Measurements from ENCODE around the gene ARHGAP12.

ARHGAP12 gene

GRCh38 chr10:31832261-31832660 lies 96.4 kb downstream of the ARHGAP12 start:
- no peaks in the 10 kb centered on the region for H3K4me1 ChIP-seq (ENCODE audit: control insufficient read depth in 2 of 2, insufficient read depth in 2 of 2, low read length in 2 of 2)
- H3K4me3 ChIP-seq (ENCODE audit: low read length in 2 of 2): no peak overlapping the region
- no peaks in the 10 kb centered on the region for H3K9me3 ChIP-seq (ENCODE audit: control insufficient read depth in 2 of 2, low read length in 2 of 2)
- H3K27ac ChIP-seq (ENCODE audit: low read depth in 2 of 2, low read length in 2 of 2): no peak overlapping the region
- H3K27me3 ChIP-seq (ENCODE audit: control insufficient read depth in 2 of 2, insufficient read depth in 2 of 2, low read length in 2 of 2): no peaks in the 10 kb centered on the region
- H3K9ac ChIP-seq (ENCODE audit: low read depth in 1 of 2, low read length in 2 of 2): no peak overlapping the region
- H3K36me3 ChIP-seq (ENCODE audit: control insufficient read depth in 2 of 2, insufficient read depth in 2 of 2, low read length in 2 of 2): peaks cover 2% of the 10 kb centered on the region in 2 donors

DNA sequence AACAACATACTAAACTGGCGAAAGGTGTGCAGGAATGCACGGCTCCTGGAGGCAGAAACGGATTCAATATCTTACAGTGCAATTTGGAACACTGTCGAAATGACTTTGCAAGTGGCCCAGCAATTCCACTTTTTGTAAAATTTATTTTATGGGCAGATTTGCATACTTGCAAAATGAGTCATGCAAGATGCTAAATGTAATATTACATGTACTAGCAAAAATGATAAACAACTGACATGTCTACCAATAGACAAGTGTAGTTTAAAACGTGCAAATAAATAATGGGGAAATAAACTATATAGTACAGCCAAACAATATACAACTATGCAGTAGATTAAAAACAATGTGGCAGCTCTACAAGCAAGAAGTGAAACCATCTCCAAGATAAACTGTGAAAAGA lies 97.7 kb downstream of the ARHGAP12 start:
- Histone ChIP-seq H3K9ac (ENCODE audit: low read depth in 1 of 2, low read length in 2 of 2) (no peak overlapping the region), H3K36me3 (ENCODE audit: control insufficient read depth in 2 of 2, insufficient read depth in 2 of 2, low read length in 2 of 2) (peaks cover 0 to 2% of the 10 kb centered on the region in 2 donors)

GRCh38 chr10:31829776-31830175 lies 98.9 kb downstream of the ARHGAP12 start:
- H3K36me3 ChIP-seq (ENCODE audit: control insufficient read depth in 2 of 2, insufficient read depth in 2 of 2, low read length in 2 of 2): peaks cover 2 to 4% of the 10 kb centered on the region in 2 donors
- H3K4me1 ChIP-seq (ENCODE audit: control insufficient read depth in 2 of 2, insufficient read depth in 2 of 2, low read length in 2 of 2): no peaks in the 10 kb centered on the region
- H3K27ac ChIP-seq (ENCODE audit: low read depth in 2 of 2, low read length in 2 of 2): no peak overlapping the region
- H3K27me3 ChIP-seq (ENCODE audit: control insufficient read depth in 2 of 2, insufficient read depth in 2 of 2, low read length in 2 of 2): no peaks in the 10 kb centered on the region
- H3K9me3 ChIP-seq (ENCODE audit: control insufficient read depth in 2 of 2, low read length in 2 of 2): no peaks in the 10 kb centered on the region
- no peak overlapping the region for H3K4me3 ChIP-seq (ENCODE audit: low read length in 2 of 2)
- H3K9ac ChIP-seq (ENCODE audit: low read depth in 1 of 2, low read length in 2 of 2): no peak overlapping the region

More for the DNA sequence above, 97.7 kb downstream of the ARHGAP12 start:
- H3K27me3 ChIP-seq (ENCODE audit: control insufficient read depth in 2 of 2, insufficient read depth in 2 of 2, low read length in 2 of 2): no peaks in the 10 kb centered on the region
- H3K4me1 ChIP-seq (ENCODE audit: control insufficient read depth in 2 of 2, insufficient read depth in 2 of 2, low read length in 2 of 2): no peaks in the 10 kb centered on the region
- H3K27ac ChIP-seq (ENCODE audit: low read depth in 2 of 2, low read length in 2 of 2): no peak overlapping the region
- H3K9me3 ChIP-seq (ENCODE audit: control insufficient read depth in 2 of 2, low read length in 2 of 2): no peaks in the 10 kb centered on the region
- no peak overlapping the region for H3K4me3 ChIP-seq (ENCODE audit: low read length in 2 of 2)

DNA sequence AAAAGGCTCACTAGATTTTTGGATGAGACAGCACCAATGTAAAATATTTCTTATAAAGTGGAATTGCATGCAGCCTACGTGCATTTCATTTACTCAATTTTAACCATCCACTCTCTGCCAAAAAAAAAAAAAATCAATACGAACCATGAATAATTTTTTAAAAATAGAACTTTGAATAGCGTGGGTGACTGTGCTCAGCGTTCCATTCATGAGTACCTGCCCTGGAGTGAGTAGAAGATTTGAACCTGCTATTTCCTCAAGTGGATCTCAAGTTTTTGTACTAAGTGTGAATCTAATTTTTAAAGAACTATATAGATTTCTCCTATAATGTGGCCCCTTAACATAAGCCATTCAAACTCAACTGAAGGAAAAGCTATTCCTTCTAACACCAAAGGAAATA lies 105.3 kb downstream of the ARHGAP12 start:
- no peaks in the 10 kb centered on the region for H3K9me3 ChIP-seq (ENCODE audit: control insufficient read depth in 2 of 2, low read length in 2 of 2)
- no peak overlapping the region for H3K9ac ChIP-seq (ENCODE audit: low read depth in 1 of 2, low read length in 2 of 2)
- H3K36me3 ChIP-seq (ENCODE audit: control insufficient read depth in 2 of 2, insufficient read depth in 2 of 2, low read length in 2 of 2): peaks cover 6 to 12% of the 10 kb centered on the region in 2 donors
- no peak overlapping the region for H3K4me3 ChIP-seq (ENCODE audit: low read length in 2 of 2)
- H3K27ac ChIP-seq (ENCODE audit: low read depth in 2 of 2, low read length in 2 of 2): no peak overlapping the region
- no peaks in the 10 kb centered on the region for H3K27me3 ChIP-seq (ENCODE audit: control insufficient read depth in 2 of 2, insufficient read depth in 2 of 2, low read length in 2 of 2)
- peaks cover 0 to 4% of the 10 kb centered on the region in 2 donors for H3K4me1 ChIP-seq (ENCODE audit: control insufficient read depth in 2 of 2, insufficient read depth in 2 of 2, low read length in 2 of 2)

DNA sequence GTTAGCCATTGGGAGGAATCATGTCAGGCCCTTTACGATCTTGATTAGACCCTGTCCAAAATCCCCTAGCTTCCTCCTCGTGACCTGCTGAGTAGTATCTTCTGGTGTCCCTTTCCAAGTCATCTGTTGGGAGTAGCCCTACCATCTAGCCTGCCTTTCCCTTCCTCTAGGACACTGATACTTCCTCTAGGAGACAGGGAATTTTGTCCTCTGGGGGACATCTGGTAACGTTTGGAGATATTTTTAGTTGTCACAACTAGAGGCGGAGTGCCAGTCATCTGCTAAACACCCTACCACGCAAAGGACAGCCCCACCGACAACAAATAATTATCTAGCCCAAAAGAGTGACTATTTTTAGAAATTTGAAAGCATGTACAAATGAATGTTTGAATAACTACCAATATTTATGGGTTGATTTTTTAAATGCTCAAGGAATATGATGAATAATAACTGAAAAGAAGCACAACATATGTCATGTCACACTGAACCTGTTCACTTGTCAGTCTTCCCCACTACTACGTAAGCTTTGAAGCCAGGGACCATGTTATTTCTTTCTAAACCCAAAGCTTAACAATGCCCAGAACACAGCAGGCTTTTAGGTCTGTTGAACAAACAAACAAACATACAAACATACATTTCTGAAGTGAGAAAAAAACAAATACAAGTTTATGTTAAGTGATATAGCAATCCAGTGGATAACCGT lies 105.9 kb downstream of the ARHGAP12 start:
- Histone ChIP-seq H3K4me3 (ENCODE audit: low read length in 2 of 2) (no peak overlapping the region), H3K36me3 (ENCODE audit: control insufficient read depth in 2 of 2, insufficient read depth in 2 of 2, low read length in 2 of 2) (peaks cover 6 to 12% of the 10 kb centered on the region in 2 donors), H3K9ac (ENCODE audit: low read depth in 1 of 2, low read length in 2 of 2) (no peak overlapping the region), H3K9me3 (ENCODE audit: control insufficient read depth in 2 of 2, low read length in 2 of 2) (no peaks in the 10 kb centered on the region), H3K27me3 (ENCODE audit: control insufficient read depth in 2 of 2, insufficient read depth in 2 of 2, low read length in 2 of 2) (no peaks in the 10 kb centered on the region), H3K4me1 (ENCODE audit: control insufficient read depth in 2 of 2, insufficient read depth in 2 of 2, low read length in 2 of 2) (peaks cover 0 to 4% of the 10 kb centered on the region in 2 donors), H3K27ac (ENCODE audit: low read depth in 2 of 2, low read length in 2 of 2) (no peak overlapping the region)

DNA sequence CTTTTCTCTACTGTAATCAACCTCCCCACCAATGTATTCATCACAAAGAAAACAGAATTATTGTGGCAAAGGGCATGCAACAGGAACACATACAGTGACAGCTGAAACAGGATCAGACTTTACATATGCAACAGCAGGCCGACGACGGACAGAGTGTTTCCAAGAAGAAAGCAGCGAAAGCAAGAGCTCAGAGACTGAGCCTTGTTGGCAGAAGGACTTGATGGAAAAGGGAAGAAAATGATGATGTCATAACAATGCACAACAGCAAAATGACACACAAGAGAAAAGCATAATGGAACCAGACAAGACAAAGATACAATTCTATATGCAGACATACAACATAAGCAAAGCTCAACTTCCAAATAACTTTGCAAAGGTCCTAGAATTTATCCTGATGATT lies 106.5 kb downstream of the ARHGAP12 start:
- Histone ChIP-seq H3K27ac (ENCODE audit: low read depth in 2 of 2, low read length in 2 of 2) (no peak overlapping the region), H3K27me3 (ENCODE audit: control insufficient read depth in 2 of 2, insufficient read depth in 2 of 2, low read length in 2 of 2) (no peaks in the 10 kb centered on the region), H3K9me3 (ENCODE audit: control insufficient read depth in 2 of 2, low read length in 2 of 2) (no peaks in the 10 kb centered on the region), H3K36me3 (ENCODE audit: control insufficient read depth in 2 of 2, insufficient read depth in 2 of 2, low read length in 2 of 2) (peaks cover 6 to 12% of the 10 kb centered on the region in 2 donors), H3K4me3 (ENCODE audit: low read length in 2 of 2) (no peak overlapping the region), H3K4me1 (ENCODE audit: control insufficient read depth in 2 of 2, insufficient read depth in 2 of 2, low read length in 2 of 2) (peaks cover 0 to 4% of the 10 kb centered on the region in 2 donors), H3K9ac (ENCODE audit: low read depth in 1 of 2, low read length in 2 of 2) (no peak overlapping the region)

DNA sequence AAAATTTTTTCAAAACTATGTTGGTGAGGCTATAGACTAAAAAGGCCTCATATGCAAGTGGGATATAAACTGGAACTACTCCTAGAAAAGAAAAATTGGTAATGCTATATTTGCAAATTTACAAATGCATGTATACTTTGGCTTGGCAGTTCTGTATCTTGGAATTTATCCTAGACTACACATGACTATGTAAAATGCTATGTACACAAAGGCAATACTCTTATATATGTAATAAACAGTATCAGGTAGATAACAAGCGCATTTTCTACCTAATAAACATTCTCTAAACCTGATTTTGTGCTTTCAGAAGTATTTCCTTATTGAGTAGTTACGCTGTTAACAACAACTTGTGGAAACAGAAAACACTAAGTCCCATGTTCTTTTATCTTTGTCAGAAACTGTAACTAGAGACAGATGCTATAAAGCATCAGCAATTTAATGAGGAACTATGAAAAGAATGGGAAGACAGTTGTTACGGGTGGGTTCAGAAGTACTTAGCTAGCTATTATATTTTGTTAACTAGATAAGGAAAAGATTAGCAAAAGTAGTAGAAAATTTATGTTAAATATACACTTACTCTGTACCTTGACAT lies 107.8 kb downstream of the ARHGAP12 start:
- H3K4me1 ChIP-seq (ENCODE audit: control insufficient read depth in 2 of 2, insufficient read depth in 2 of 2, low read length in 2 of 2): peaks cover 0 to 4% of the 10 kb centered on the region in 2 donors
- no peaks in the 10 kb centered on the region for H3K27me3 ChIP-seq (ENCODE audit: control insufficient read depth in 2 of 2, insufficient read depth in 2 of 2, low read length in 2 of 2)
- H3K9me3 ChIP-seq (ENCODE audit: control insufficient read depth in 2 of 2, low read length in 2 of 2): no peaks in the 10 kb centered on the region
- H3K27ac ChIP-seq (ENCODE audit: low read depth in 2 of 2, low read length in 2 of 2): no peak overlapping the region
- peaks cover 6 to 12% of the 10 kb centered on the region in 2 donors for H3K36me3 ChIP-seq (ENCODE audit: control insufficient read depth in 2 of 2, insufficient read depth in 2 of 2, low read length in 2 of 2)
- H3K4me3 ChIP-seq (ENCODE audit: low read length in 2 of 2): no peak overlapping the region
- no peak overlapping the region for H3K9ac ChIP-seq (ENCODE audit: low read depth in 1 of 2, low read length in 2 of 2)

GRCh38 chr10:31820096-31820495 lies 108.5 kb downstream of the ARHGAP12 start:
- no peaks in the 10 kb centered on the region for H3K9me3 ChIP-seq (ENCODE audit: control insufficient read depth in 2 of 2, low read length in 2 of 2)
- H3K4me1 ChIP-seq (ENCODE audit: control insufficient read depth in 2 of 2, insufficient read depth in 2 of 2, low read length in 2 of 2): peaks cover 0 to 4% of the 10 kb centered on the region in 2 donors
- H3K9ac ChIP-seq (ENCODE audit: low read depth in 1 of 2, low read length in 2 of 2): no peak overlapping the region
- H3K36me3 ChIP-seq (ENCODE audit: control insufficient read depth in 2 of 2, insufficient read depth in 2 of 2, low read length in 2 of 2): peaks cover 6 to 12% of the 10 kb centered on the region in 2 donors
- H3K27me3 ChIP-seq (ENCODE audit: control insufficient read depth in 2 of 2, insufficient read depth in 2 of 2, low read length in 2 of 2): no peaks in the 10 kb centered on the region
- no peak overlapping the region for H3K4me3 ChIP-seq (ENCODE audit: low read length in 2 of 2)
- no peak overlapping the region for H3K27ac ChIP-seq (ENCODE audit: low read depth in 2 of 2, low read length in 2 of 2)

DNA sequence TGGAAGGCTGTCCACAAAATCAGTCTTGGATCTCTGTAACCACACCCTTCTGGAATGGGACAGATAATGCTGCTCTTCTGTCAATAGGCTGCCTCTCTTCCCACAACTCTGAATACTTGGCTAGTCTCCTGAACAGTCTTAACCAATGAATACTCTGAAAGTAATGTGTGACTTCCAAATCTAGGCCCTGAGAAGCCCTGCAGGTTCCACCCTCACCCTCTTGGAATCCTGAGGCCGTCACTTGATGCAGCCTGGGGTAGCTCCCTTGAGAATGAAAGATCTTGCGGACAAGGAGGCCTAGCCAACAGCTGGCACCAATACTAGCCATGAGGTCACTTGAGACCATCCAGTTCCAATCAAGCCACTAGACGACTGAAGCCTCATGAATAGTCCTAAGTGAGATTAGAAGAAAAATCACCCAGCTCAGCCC lies 109.2 kb downstream of the ARHGAP12 start:
- Histone ChIP-seq H3K9me3 (ENCODE audit: control insufficient read depth in 2 of 2, low read length in 2 of 2) (no peaks in the 10 kb centered on the region), H3K9ac (ENCODE audit: low read depth in 1 of 2, low read length in 2 of 2) (no peak overlapping the region), H3K4me1 (ENCODE audit: control insufficient read depth in 2 of 2, insufficient read depth in 2 of 2, low read length in 2 of 2) (peaks cover 0 to 4% of the 10 kb centered on the region in 2 donors), H3K27ac (ENCODE audit: low read depth in 2 of 2, low read length in 2 of 2) (no peak overlapping the region), H3K27me3 (ENCODE audit: control insufficient read depth in 2 of 2, insufficient read depth in 2 of 2, low read length in 2 of 2) (no peaks in the 10 kb centered on the region), H3K4me3 (ENCODE audit: low read length in 2 of 2) (no peak overlapping the region), H3K36me3 (ENCODE audit: control insufficient read depth in 2 of 2, insufficient read depth in 2 of 2, low read length in 2 of 2) (peaks cover 0 to 13% of the 10 kb centered on the region in 2 donors)

DNA sequence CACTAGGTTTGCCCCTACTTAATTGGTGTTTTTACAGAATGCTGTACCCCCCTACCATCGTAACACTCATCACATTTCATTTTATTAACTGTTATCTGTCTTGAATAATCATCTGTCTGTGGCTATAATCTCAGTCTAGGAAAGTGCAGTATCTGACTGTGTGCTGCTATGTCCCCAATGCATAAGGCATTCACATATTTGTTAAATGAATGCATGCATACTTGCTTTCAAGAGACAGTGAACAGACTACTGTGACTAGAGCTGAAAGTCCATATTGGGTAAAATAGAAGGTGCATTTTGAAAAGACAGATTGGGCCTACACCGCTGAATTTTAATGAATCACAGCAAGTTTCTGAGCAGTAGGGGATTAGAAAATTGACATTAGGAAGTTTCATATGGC lies 112.3 kb downstream of the ARHGAP12 start:
- no peaks in the 10 kb centered on the region for H3K9me3 ChIP-seq (ENCODE audit: control insufficient read depth in 2 of 2, low read length in 2 of 2)
- no peak overlapping the region for H3K4me3 ChIP-seq (ENCODE audit: low read length in 2 of 2)
- no peak overlapping the region for H3K27ac ChIP-seq (ENCODE audit: low read depth in 2 of 2, low read length in 2 of 2)
- H3K36me3 ChIP-seq (ENCODE audit: control insufficient read depth in 2 of 2, insufficient read depth in 2 of 2, low read length in 2 of 2): peaks cover 6 to 12% of the 10 kb centered on the region in 2 donors
- H3K9ac ChIP-seq (ENCODE audit: low read depth in 1 of 2, low read length in 2 of 2): no peak overlapping the region
- H3K27me3 ChIP-seq (ENCODE audit: control insufficient read depth in 2 of 2, insufficient read depth in 2 of 2, low read length in 2 of 2): no peaks in the 10 kb centered on the region
- peaks cover 0 to 4% of the 10 kb centered on the region in 2 donors for H3K4me1 ChIP-seq (ENCODE audit: control insufficient read depth in 2 of 2, insufficient read depth in 2 of 2, low read length in 2 of 2)
